ENCODE measurements around the gene SPIRE2. TPM values are rescaled to one million over a fixed set of nuclear protein-coding genes. Genes with fewer than 3 reads are reported as not detected.
A peak's percentile ranks its signal among the peaks of the same experiment; 100 is the strongest.

Gene SPIRE2
- total and polyA plus RNA-seq, 2 of the 13 experiments (the other 11 are each of a cell fraction or from before 2014, with no cell fraction given): 13.3 to 37.5 TPM

DNA sequence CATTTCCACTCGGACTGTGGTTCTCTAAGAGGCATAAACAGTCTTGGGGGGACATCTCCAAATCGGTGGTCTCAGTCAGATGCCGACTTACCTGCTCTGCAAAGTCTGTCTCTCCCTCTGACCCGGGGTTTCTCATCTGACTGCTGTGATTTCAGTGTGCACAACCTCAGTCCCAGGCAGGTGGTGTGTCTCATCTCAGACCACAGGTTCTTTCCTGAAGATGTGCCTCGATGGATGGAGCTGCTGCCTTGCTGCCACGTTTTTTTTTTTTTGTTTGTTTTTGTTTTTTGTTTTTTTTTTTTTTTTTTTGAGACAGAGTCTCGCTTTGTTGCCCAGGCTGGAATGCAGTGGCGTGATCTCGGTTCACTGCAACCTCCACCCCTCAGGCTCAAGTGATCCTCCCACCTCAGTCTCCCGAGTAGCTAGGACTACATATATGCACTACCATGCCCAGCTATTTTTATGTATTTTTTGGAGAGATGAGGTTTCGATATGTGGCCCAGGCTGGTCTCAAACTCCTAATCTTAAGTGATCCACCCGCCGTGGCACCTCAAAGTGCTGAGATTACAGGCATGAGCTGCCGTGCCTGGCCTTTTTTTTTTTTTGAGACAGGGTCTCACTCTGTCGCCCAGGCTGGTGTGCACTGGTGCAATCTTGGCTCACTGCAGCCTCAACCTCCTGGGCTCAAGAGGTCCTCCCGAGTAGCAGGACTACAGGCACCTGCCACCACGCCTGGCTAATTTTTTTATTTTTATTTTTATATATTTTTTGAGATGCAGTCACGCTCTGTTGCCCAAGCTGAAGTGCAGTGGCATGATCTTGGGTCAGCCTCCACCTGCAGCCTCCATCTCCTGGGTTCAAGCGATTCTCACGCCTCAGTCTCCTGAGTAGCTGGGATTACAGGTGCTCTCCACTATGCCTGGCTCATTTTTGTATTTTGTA, 15.4 kb downstream of the SPIRE2 start:
- Histone ChIP-seq H3K9ac (ENCODE audit: insufficient read depth, low read depth, low read length) (peak overlapping the region; percentile 61), H2AFZ (ENCODE audit: low read length) (no peak overlapping the region), H3K9me3 (ENCODE audit: low read length) (no peaks in the 10 kb centered on the region), H4K20me1 (ENCODE audit: insufficient read depth, low read length) (no peaks in the 10 kb centered on the region; the same call in 1 of the 2 replicates), H3K27ac (ENCODE audit: extremely low read length, insufficient read depth, low read length) (peak overlapping the region; percentile 47), H3K4me2 (ENCODE audit: low read depth, low read length) (peak overlapping the region; percentile 80), H3K4me3 (replicated peaks in 1 of 3; ENCODE audit: insufficient read depth in 1 of 3, low read depth in 2 of 3, low read length in 3 of 3) (peak overlapping the region; percentile 14 to 42 (median 16); a peak in 5 of 6 replicates), H3K4me1 (ENCODE audit: insufficient read depth, low read length) (peaks cover 38% of the 10 kb centered on the region), H3K79me2 (ENCODE audit: insufficient read depth, low read length) (no peaks in the 10 kb centered on the region), H3K27me3 (ENCODE audit: control insufficient read depth in 1 of 2, insufficient read depth in 2 of 2, low read length in 2 of 2) (no peaks in the 10 kb centered on the region), H3K36me3 (replicated peaks in 1 of 2; ENCODE audit: control insufficient read depth in 1 of 2, insufficient read depth in 2 of 2, low read length in 2 of 2) (peaks cover 0 to 1% of the 10 kb centered on the region in 2 experiments; a peak in 2 of 5 replicates)
- in situ Hi-C loops (cut with HindIII; ENCODE audit: extremely low pct_ligation_motif_present, low pct_unique_long_range_greater_than_20kb): no loop called here
- CTCF ChIA-PET (ENCODE audit: low intra/inter-chr PET ratio, low total read pairs): no interaction called here
- intact Hi-C loops (cut with micrococcal nuclease; ENCODE audit: unreplicated experiment): no loop called here
- TF ChIP-seq ZNF572 (CRISPR knock-in tag; IDR thresholded peaks at IDR 0.05) (peak; percentile 51; the same call in 1 of the 2 replicates), ZNF547 (CRISPR knock-in tag; IDR thresholded peaks at IDR 0.05) (peak; percentile 46), ZNF563 (CRISPR knock-in tag; IDR thresholded peaks at IDR 0.05) (peak; percentile 55; the same call in 1 of the 2 replicates), ZNF850 (CRISPR knock-in tag; conservative IDR thresholded peaks at IDR 0.05) (no peak), ZNF251 (CRISPR knock-in tag; IDR thresholded peaks at IDR 0.05) (no peak), POLR2G (IDR thresholded peaks at IDR 0.05; ENCODE audit: low read depth, low read length) (0 out of 2 replicates have a peak, but pooled peaks have one; percentile 5), REL (CRISPR knock-in tag; conservative IDR thresholded peaks at IDR 0.05) (no peak), NFATC3 (CRISPR knock-in tag; IDR thresholded peaks at IDR 0.05) (0 out of 2 replicates have a peak, but pooled peaks have one; percentile 45)
- TF ChIP-seq, protein P1, sequence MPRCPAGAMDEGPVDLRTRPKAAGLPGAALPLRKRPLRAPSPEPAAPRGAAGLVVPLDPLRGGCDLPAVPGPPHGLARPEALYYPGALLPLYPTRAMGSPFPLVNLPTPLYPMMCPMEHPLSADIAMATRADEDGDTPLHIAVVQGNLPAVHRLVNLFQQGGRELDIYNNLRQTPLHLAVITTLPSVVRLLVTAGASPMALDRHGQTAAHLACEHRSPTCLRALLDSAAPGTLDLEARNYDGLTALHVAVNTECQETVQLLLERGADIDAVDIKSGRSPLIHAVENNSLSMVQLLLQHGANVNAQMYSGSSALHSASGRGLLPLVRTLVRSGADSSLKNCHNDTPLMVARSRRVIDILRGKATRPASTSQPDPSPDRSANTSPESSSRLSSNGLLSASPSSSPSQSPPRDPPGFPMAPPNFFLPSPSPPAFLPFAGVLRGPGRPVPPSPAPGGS (CRISPR knock-in tag; IDR thresholded peaks at IDR 0.05): 0 out of 2 replicates have a peak, but pooled peaks have one; percentile 18
- TF ChIP-seq, protein P2, sequence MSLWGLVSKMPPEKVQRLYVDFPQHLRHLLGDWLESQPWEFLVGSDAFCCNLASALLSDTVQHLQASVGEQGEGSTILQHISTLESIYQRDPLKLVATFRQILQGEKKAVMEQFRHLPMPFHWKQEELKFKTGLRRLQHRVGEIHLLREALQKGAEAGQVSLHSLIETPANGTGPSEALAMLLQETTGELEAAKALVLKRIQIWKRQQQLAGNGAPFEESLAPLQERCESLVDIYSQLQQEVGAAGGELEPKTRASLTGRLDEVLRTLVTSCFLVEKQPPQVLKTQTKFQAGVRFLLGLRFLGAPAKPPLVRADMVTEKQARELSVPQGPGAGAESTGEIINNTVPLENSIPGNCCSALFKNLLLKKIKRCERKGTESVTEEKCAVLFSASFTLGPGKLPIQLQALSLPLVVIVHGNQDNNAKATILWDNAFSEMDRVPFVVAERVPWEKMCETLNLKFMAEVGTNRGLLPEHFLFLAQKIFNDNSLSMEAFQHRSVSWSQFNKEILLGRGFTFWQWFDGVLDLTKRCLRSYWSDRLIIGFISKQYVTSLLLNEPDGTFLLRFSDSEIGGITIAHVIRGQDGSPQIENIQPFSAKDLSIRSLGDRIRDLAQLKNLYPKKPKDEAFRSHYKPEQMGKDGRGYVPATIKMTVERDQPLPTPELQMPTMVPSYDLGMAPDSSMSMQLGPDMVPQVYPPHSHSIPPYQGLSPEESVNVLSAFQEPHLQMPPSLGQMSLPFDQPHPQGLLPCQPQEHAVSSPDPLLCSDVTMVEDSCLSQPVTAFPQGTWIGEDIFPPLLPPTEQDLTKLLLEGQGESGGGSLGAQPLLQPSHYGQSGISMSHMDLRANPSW (CRISPR knock-in tag; IDR thresholded peaks at IDR 0.05; ENCODE audit: borderline replicate concordance): 0 out of 2 replicates have a peak, but pooled peaks have one; percentile 37
- no TSS peak for BruUV-seq (replicated peaks)
- FAIRE-seq (no peak), ATAC-seq (peak; percentile 4; the same call in 2 of the 3 replicates), DNase-seq (ENCODE audit: low spot score) (no peak)
- POLR2A ChIA-PET: interaction anchor here (0.5 to 3.2 kb wide), 7 partner anchors 14 to 78 kb away, joined by 3 to 14 read pairs (median 6); partner anchors contain the start of genes TCF25 and TUBB3
- 63% methylated on average over 20 of the region's 20 CpGs for WGBS (ENCODE audit: low lambda C conversion rate)

Data from HepG2 (cell line).